ENCODE measurements around the gene SEC62.
"Not testable (repeated sequence)": the region's sequence is repeated elsewhere in the genome, so short reads cannot be mapped to it uniquely, and the experiment has no call there.

Gene SEC62

GRCh38 chr3:169968224-169968885, 1.7 kb downstream of the SEC62 start:
- DNase-seq: no peak

GRCh38 chr3:169969174-169970095, 2.8 kb downstream of the SEC62 start:
- no peak for DNase-seq

DNA sequence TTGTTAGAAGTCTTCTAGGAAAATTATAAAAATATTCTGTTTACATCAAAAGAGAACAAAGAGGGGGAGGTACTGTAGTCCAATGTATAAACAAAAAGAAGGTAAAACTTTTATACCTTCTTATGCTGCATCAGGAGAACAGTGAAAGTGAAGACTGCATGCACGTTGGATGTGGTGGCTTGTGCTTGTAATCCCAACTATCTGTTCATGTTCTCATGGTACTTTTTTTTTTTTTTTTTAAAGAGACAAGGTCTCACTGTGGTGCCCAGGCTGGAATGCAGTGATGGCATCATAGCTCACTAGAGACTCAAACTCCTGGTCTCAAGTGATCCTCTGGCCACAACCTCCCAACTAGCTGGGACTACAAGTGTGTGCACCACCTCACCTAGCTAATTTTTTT, 4.2 kb downstream of the SEC62 start:
- DNase-seq: no peak

GRCh38 chr3:169971522-169971921, 4.9 kb downstream of the SEC62 start:
- DNase-seq: no peak

DNA sequence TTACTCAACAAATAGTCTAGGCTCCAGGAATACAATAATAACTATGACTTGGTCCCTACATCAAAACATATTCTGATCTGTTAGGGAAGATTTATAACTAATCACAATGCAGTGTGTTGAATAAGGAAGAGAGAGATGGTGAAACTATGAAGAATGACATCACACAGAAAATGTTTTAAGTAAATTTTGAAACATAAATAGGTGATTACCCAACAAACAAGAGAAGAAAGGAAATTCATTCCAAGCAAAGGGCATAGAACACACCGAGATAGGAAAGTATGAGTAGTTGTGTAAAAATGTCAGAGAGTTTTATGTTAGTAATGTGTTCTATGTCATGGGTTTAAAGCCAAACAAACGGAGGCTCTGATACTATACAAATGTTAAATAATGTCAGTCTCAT, 13.4 kb downstream of the SEC62 start:
- peak; percentile 86 for DNase-seq

- DNase-seq: no peak
These were observed 17.7 kb downstream of the SEC62 start for GRCh38 chr3:169984292-169984691.

GRCh38 chr3:169990431-169990830, 23.8 kb downstream of the SEC62 start:
- DNase-seq: no peak

DNA sequence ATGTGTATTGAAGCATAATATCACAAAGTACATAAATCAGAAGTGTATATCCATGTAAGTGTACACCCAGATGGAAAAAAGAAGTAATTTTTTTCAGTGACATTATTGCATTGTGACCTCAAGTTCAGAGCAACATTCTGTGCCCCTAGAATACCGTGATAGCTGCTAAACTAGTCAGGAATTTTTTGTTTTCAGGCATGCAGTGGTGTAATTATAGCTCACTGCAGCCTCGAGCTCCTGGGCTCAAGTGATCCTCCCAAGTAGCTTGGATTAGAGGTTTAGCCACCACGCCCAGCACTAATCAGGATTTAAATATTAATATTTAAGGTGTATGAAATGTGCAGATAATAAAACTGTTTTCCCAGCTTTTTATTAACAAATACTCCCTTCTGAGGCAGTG, 25.5 kb downstream of the SEC62 start:
- DNase-seq: no peak

DNA sequence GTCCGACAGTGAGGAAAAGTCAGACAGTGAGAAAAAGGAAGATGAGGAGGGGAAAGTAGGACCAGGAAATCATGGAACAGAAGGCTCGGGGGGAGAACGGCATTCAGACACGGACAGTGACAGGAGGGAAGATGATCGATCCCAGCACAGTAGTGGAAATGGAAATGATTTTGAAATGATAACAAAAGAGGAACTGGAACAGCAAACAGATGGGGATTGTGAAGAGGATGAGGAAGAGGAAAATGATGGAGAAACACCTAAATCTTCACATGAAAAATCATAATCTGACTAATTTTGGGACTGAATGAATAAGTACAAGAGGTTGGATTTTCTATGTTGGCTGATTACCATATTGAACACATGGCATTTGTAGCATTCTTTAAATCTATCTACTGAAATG, 26.2 kb downstream of the SEC62 start:
- no peak for DNase-seq

DNA sequence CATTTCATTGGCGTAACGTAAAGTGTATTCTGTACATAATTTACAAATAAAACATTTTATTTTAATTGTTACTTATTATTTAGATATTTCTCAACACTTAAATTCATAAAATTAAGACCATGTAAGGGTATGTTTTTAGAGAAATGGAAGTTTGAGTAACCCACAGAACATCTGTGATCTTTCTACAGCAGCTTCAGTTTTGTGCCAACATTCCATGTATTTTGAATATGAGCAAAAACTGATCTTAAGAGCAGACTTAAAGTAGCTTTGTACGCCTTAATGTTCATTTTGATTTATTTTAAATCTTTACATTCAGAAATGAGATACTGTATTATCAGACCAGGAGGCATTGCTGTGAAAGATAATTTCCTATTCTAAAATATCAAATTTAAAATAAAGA, 27.2 kb downstream of the SEC62 start:
- DNase-seq: no peak

- no peak for DNase-seq
These were observed 29.5 kb downstream of the SEC62 start for GRCh38 chr3:169996063-169996462.

GRCh38 chr3:169998668-169999131, 32.1 kb downstream of the SEC62 start:
- peak; percentile 93 for DNase-seq

DNA sequence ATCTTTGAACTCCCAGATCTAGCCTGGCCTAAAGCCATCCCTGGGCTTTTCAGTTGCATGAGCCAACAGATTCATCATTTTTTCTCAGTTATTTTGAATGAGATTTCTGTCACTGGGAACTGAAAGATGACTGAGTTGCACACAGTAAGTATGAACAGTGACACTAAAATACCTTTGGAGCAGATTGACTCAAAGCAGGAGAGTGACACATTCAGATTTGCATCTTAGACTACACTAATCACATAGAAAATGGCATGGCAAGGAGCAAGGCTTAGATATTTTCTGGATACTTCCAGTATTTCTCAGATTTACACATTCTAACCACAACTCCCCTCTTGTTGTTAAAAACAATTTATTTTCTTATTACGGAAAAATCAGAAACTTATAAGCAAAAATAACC, 32.8 kb downstream of the SEC62 start:
- no peak for DNase-seq

DNA sequence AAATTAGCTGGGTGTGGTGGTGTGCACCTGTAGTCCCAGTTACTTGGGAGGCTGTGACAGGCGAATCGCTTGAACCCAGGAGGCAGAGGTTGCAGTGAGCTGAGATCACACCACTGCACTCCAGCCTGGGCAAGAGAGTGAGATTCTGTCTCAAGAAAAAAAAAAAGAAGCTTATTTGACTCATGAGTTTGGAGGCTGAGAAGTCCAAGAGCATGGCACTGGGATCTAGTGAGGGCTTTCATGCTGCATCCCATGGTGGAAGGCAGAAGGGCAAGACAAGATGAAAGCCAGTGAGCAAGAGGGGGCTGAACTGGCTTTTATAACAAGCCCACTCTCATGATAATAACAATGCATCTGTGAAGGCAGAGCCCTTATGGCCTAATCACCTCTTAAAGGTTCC, 33.4 kb downstream of the SEC62 start:
- DNase-seq: no peak

- no peak for DNase-seq
These were observed 35.6 kb downstream of the SEC62 start for GRCh38 chr3:170002231-170002630.

DNA sequence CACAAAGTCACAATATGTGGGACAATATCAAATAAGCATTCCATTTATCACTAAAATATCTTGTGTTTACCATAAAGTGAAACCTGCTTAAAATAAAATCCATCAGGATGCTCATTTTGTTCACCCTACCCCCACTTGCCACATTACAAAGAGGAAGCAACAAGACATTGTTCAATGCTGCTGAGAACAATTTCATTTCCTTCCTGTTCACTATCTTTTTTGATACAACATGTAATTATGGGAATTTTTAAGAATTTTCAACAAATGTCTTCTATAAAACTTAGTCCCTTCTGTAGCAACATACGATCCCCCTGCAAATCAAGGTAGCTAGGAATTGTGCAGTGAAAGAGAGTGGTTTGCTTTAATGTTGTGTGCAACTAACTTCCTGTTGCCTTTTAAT, 36.3 kb downstream of the SEC62 start:
- no peak for DNase-seq

DNA sequence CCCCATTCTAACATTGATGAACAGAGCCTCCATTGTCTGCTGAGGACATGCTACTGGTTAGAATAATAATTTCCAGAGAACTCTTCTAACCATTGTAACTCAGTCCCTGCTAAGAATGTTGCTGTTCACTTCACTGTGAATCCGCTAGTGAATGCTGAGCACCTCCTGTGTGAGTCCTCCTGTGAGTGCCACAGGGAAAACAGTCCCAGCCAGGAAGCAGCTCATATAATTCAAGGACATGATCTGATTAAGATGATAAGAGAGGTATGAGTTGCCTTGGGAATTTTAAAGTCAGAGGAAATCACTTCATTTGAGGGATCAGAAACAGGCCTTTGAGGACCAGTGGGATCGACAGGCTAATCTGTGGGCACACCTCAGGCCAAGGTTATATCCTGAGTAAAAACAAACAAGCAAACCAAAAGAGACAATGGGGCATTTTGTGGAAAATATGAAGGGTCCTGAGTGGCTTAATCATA, 37.3 kb downstream of the SEC62 start:
- no peak for DNase-seq

- DNase-seq: peak; percentile 68
These were observed 40.5 kb downstream of the SEC62 start for GRCh38 chr3:170007031-170007663.

DNA sequence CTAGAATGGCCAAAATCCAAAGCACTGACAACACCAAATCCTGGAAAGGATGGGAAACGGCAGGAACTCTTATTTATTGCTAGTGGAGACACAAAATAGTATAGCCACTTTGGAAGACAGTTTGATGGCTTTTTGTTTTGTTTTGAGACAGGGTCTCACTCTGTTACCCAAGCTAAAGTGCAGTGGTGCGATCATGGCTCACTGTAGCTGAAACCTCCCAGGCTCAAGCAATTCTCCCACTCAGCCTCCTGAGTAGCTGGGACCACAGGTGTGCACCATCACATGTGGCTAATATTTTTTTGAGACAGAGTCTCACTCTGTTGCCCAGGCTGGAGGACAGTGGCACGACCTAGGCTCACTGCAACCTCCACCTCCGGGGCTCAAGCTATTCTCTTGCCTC, 43.9 kb downstream of the SEC62 start:
- no peak for DNase-seq

DNA sequence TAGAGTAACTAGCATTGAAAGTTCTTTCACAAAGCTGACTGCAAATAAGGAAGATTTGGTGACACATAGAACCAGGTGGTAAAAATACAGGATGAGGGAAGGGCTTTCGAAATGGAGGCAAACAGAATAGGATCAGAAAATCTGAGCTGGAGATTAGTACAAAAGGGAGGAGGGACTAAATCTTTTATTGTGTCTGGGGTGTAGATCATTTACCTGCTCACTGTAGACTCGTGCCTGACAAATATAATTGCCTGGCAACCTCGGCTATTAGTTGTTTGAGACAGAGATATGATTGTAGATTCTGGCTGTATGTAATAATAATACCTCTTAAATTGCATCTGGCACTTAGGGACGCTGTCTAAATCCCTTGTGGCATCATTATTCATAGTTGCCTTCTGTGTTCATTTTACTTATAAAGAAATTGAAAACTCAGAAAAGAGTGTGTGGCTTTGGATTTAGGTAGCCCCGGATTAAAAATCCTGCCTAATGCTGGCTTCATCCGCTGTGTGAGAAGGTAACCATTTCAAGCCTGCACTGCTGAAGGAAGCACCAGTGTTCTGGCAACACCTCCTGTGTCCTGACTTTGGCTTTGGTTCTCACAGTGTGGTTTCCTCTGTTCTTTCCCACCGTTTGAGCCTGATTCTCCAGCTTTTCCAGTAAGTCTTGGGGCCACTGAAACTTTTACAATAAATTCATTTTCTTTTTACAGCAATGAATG, 46.2 kb downstream of the SEC62 start:
- DNase-seq: no peak

DNA sequence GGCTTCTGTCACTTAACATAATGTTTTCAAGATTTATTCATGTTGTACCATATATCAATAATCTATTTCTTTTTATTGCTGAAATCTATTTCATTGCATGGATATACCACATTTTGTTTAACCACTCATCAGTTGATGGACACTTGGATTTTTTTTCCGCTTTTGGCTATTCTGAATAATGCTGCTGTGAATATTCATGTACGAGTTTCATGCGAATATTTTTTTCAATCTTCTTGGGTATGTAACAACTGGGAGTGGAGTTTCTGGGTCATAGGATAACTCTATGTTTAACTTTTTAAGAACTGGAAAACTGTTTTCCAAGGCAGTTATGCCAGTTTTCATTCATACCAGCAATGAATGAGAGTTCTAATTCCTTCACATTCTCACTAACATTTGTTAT, 49.5 kb downstream of the SEC62 start:
- no peak for DNase-seq

DNA sequence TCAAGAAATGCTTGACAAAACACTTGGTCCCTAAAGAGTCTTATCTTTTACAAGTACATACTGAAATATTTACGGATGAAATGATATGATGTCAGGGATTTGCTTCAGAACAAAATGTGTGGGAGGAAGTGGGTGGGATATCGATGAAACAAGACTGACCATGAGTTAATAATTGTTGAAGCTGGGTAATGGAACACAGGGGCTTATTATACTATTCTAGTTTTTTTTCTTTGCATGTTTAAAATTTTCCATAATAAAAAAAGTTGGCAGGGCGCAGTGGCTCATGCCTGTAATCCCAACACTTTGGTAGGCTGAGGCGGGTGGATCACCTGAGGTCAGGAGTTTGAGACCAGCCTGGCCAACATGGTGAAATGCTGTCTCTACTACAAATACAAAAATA, 52.7 kb downstream of the SEC62 start:
- not testable (repeated sequence) for DNase-seq

DNA sequence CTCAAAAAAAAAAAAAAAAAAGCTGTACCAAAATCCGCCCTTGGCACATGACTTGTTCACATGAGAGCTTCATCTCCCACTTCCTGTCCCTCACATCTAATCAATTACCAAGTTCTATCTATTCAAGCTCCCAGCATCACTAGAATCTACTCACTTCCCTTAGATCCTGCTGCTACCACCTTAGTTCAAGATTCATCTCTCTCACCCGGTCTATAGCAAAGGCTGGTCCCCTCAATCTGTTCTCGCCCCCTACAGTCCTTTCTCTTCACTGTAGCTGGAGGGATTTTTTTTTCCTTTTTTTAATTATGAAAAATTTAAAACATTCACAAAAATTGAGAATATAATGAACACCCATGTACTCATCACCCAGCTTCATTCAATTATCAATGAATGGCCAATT, 54.5 kb downstream of the SEC62 start:
- peak; percentile 15 for DNase-seq
